Smooth muscle cell of bladder (primary cell): ENCODE data around the gene WDR88. TPM values are rescaled to one million over a fixed set of nuclear protein-coding genes. Genes with fewer than 3 reads are reported as not detected.

Experiments
- total RNA-seq: library from RNA; depleted of rRNA; stranded (reverse); fragments of >200 nt; gene quantifications from 2 replicates; pipeline ENCODE4 v1.2.3, GENCODE V29; 2014

The WDR88 gene
- not detected in 2 replicates for total RNA-seq

GRCh38 chr19:33132021-33132420, at the start of gene WDR88:
WDR88 (plus strand) TSS chr19:33132114; CDS start chr19:33132170, 56 bp downstream.

DNA sequence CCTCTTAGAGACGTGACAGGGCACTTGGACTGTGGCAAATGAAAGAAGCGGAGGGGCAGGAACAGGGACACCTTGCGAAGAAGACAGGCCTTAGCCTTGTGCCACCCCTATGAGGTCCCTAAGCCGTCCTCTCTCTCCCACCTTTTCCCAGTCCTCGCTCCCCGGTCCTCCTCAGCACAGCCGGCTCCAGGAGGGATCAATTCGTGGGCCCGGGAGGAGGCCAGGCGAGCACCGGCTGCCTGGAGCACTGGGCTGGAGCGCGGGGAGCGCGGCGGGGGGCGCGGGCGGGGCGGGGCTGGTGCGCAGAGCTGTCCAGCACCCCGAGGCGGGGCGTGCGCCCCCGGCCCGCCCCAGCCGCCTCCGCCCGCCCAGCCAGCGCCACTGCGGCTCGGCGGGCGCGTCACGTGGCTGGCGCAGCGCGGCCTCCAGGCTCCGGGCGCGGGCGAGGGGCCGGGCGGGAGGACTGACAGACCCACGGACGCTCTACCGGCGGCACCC, 62.0 kb downstream of the WDR88 start, which contains the start of gene LRP3:
TSS of gene LRP3 (plus strand) at position 466 of the 498 bp plus-strand sequence. CDS start 456 bp downstream, outside the sequence.

Other genes starting within 250 kb of the WDR88 start
- 5.1 and 7.5 TPM in 2 replicates for gene CEP89, start 160.2 kb upstream of the WDR88 start, total RNA-seq
- 0.85 and 0.92 TPM in 2 replicates for gene FAAP24, start 159.9 kb upstream of the WDR88 start, total RNA-seq
- 2.2 and 3.1 TPM in 2 replicates for gene RHPN2, start 67.2 kb upstream of the WDR88 start, total RNA-seq
- 5.3 and 8.3 TPM in 2 replicates for gene GPATCH1, start 50.9 kb upstream of the WDR88 start, total RNA-seq
- 24.0 and 28.8 TPM in 2 replicates for gene LRP3, start 62.2 kb downstream of the WDR88 start, total RNA-seq
- not detected in 2 replicates for gene SLC7A10, start 93.7 kb downstream of the WDR88 start, total RNA-seq
- 0.57 and 0.65 TPM in 2 replicates for gene CEBPA, start 170.4 kb downstream of the WDR88 start, total RNA-seq
- gene CEBPG, start 241.6 kb downstream of the WDR88 start, total RNA-seq, result 18.7 and 34.7 TPM in 2 replicates